ENCODE results near the gene NDUFA13.

NDUFA13 gene

GRCh38 chr19:19482809-19483596, 33.0 kb upstream of the NDUFA13 start:
- 84 to 88% methylated on average over 19 of the region's 19 CpGs for WGBS, 2 experiments
- no peak overlapping the region for H3K4me3 ChIP-seq (ENCODE audit: insufficient read depth, low read depth, low read length)
- H3K27me3 ChIP-seq (ENCODE audit: control insufficient read depth, insufficient read depth, low read length, poor library complexity, severe bottlenecking), result no peaks in the 10 kb centered on the region
- H3K9me3 ChIP-seq (ENCODE audit: control insufficient read depth, low read length), result no peaks in the 10 kb centered on the region
- no peaks in the 10 kb centered on the region for H3K36me3 ChIP-seq (ENCODE audit: control insufficient read depth, insufficient read depth, low read length)
- H3K4me1 ChIP-seq (ENCODE audit: control insufficient read depth, insufficient read depth, low read length), result peaks cover 5% of the 10 kb centered on the region
- H3K27ac ChIP-seq (ENCODE audit: insufficient read depth, low read depth, low read length, poor library complexity, severe bottlenecking), result no peak overlapping the region

- Histone ChIP-seq H3K27me3 (ENCODE audit: control insufficient read depth, insufficient read depth, low read length, poor library complexity, severe bottlenecking) (no peaks in the 10 kb centered on the region), H3K9me3 (ENCODE audit: control insufficient read depth, low read length) (no peaks in the 10 kb centered on the region), H3K4me1 (ENCODE audit: control insufficient read depth, insufficient read depth, low read length) (peaks cover 23% of the 10 kb centered on the region), H3K36me3 (ENCODE audit: control insufficient read depth, insufficient read depth, low read length) (no peaks in the 10 kb centered on the region), H3K27ac (ENCODE audit: insufficient read depth, low read depth, low read length, poor library complexity, severe bottlenecking) (no peak overlapping the region), H3K4me3 (ENCODE audit: insufficient read depth, low read depth, low read length) (no peak overlapping the region)
- 90 to 92% methylated on average over 15 of the region's 15 CpGs for WGBS, 2 experiments
Measured at GRCh38 chr19:19485161-19485997, 30.6 kb upstream of the NDUFA13 start.

GRCh38 chr19:19485998-19486290, 30.1 kb upstream of the NDUFA13 start:
- Histone ChIP-seq H3K27ac (ENCODE audit: insufficient read depth, low read depth, low read length, poor library complexity, severe bottlenecking) (no peak overlapping the region), H3K4me1 (ENCODE audit: control insufficient read depth, insufficient read depth, low read length) (peaks cover 23% of the 10 kb centered on the region), H3K4me3 (ENCODE audit: insufficient read depth, low read depth, low read length) (no peak overlapping the region)

GRCh38 chr19:19486343-19487076, 29.5 kb upstream of the NDUFA13 start:
- WGBS, 2 experiments, result 89 to 91% methylated on average over 15 of the region's 15 CpGs
- peaks cover 23% of the 10 kb centered on the region for H3K4me1 ChIP-seq (ENCODE audit: control insufficient read depth, insufficient read depth, low read length)

More at GRCh38 chr19:19485998-19486290, 30.1 kb upstream of the NDUFA13 start:
- H3K9me3 ChIP-seq (ENCODE audit: control insufficient read depth, low read length), result no peaks in the 10 kb centered on the region
- no peaks in the 10 kb centered on the region for H3K27me3 ChIP-seq (ENCODE audit: control insufficient read depth, insufficient read depth, low read length, poor library complexity, severe bottlenecking)
- no peaks in the 10 kb centered on the region for H3K36me3 ChIP-seq (ENCODE audit: control insufficient read depth, insufficient read depth, low read length)
- 92 to 94% methylated on average over 5 of the region's 5 CpGs for WGBS, 2 experiments

GRCh38 chr19:19487077-19487949, 28.7 kb upstream of the NDUFA13 start:
- Histone ChIP-seq H3K4me3 (ENCODE audit: insufficient read depth, low read depth, low read length) (no peak overlapping the region), H3K4me1 (ENCODE audit: control insufficient read depth, insufficient read depth, low read length) (peaks cover 23% of the 10 kb centered on the region), H3K36me3 (ENCODE audit: control insufficient read depth, insufficient read depth, low read length) (no peaks in the 10 kb centered on the region), H3K27ac (ENCODE audit: insufficient read depth, low read depth, low read length, poor library complexity, severe bottlenecking) (peak overlapping the region; percentile 8), H3K9me3 (ENCODE audit: control insufficient read depth, low read length) (no peaks in the 10 kb centered on the region), H3K27me3 (ENCODE audit: control insufficient read depth, insufficient read depth, low read length, poor library complexity, severe bottlenecking) (no peaks in the 10 kb centered on the region)
- 93 to 95% methylated on average over 9 of the region's 9 CpGs for WGBS, 2 experiments

More at GRCh38 chr19:19486343-19487076, 29.5 kb upstream of the NDUFA13 start:
- Histone ChIP-seq H3K36me3 (ENCODE audit: control insufficient read depth, insufficient read depth, low read length) (no peaks in the 10 kb centered on the region), H3K27ac (ENCODE audit: insufficient read depth, low read depth, low read length, poor library complexity, severe bottlenecking) (no peak overlapping the region), H3K27me3 (ENCODE audit: control insufficient read depth, insufficient read depth, low read length, poor library complexity, severe bottlenecking) (no peaks in the 10 kb centered on the region), H3K4me3 (ENCODE audit: insufficient read depth, low read depth, low read length) (no peak overlapping the region), H3K9me3 (ENCODE audit: control insufficient read depth, low read length) (no peaks in the 10 kb centered on the region)

- Histone ChIP-seq H3K4me1 (ENCODE audit: control insufficient read depth, insufficient read depth, low read length) (peaks cover 23% of the 10 kb centered on the region), H3K9me3 (ENCODE audit: control insufficient read depth, low read length) (no peaks in the 10 kb centered on the region), H3K27ac (ENCODE audit: insufficient read depth, low read depth, low read length, poor library complexity, severe bottlenecking) (peak overlapping the region; percentile 88), H3K36me3 (ENCODE audit: control insufficient read depth, insufficient read depth, low read length) (peaks cover 2% of the 10 kb centered on the region), H3K27me3 (ENCODE audit: control insufficient read depth, insufficient read depth, low read length, poor library complexity, severe bottlenecking) (no peaks in the 10 kb centered on the region), H3K4me3 (ENCODE audit: insufficient read depth, low read depth, low read length) (no peak overlapping the region)
- WGBS, 2 experiments, result 85% methylated on average over 20 of the region's 20 CpGs
Measured at GRCh38 chr19:19487950-19488874, 27.8 kb upstream of the NDUFA13 start.

GRCh38 chr19:19488875-19489690, 26.9 kb upstream of the NDUFA13 start:
- peaks cover 23% of the 10 kb centered on the region for H3K4me1 ChIP-seq (ENCODE audit: control insufficient read depth, insufficient read depth, low read length)
- H3K4me3 ChIP-seq (ENCODE audit: insufficient read depth, low read depth, low read length), result no peak overlapping the region

GRCh38 chr19:19489804-19490204, 26.2 kb upstream of the NDUFA13 start:
- Histone ChIP-seq H3K27me3 (ENCODE audit: control insufficient read depth, insufficient read depth, low read length, poor library complexity, severe bottlenecking) (no peaks in the 10 kb centered on the region), H3K9me3 (ENCODE audit: control insufficient read depth, low read length) (no peaks in the 10 kb centered on the region), H3K4me3 (ENCODE audit: insufficient read depth, low read depth, low read length) (no peak overlapping the region), H3K27ac (ENCODE audit: insufficient read depth, low read depth, low read length, poor library complexity, severe bottlenecking) (peak overlapping the region; percentile 77), H3K36me3 (ENCODE audit: control insufficient read depth, insufficient read depth, low read length) (peaks cover 14% of the 10 kb centered on the region), H3K4me1 (ENCODE audit: control insufficient read depth, insufficient read depth, low read length) (peaks cover 23% of the 10 kb centered on the region)
- 91% methylated on average over 9 of the region's 9 CpGs for WGBS, 2 experiments

More at GRCh38 chr19:19488875-19489690, 26.9 kb upstream of the NDUFA13 start:
- no peaks in the 10 kb centered on the region for H3K27me3 ChIP-seq (ENCODE audit: control insufficient read depth, insufficient read depth, low read length, poor library complexity, severe bottlenecking)
- no peaks in the 10 kb centered on the region for H3K9me3 ChIP-seq (ENCODE audit: control insufficient read depth, low read length)
- H3K27ac ChIP-seq (ENCODE audit: insufficient read depth, low read depth, low read length, poor library complexity, severe bottlenecking), result peak overlapping the region; percentile 88
- H3K36me3 ChIP-seq (ENCODE audit: control insufficient read depth, insufficient read depth, low read length), result peaks cover 8% of the 10 kb centered on the region
- 52 to 58% methylated on average over 14 of the region's 14 CpGs for WGBS, 2 experiments

All from ectodermal cell (in vitro differentiated cells).